H9 (cell line): ENCODE results near the gene MPP7. TPM values are rescaled to one million over a fixed set of nuclear protein-coding genes. Genes with fewer than 3 reads are reported as not detected.

Source experiments
- DNase-seq: peaks from one replicate; pipeline ENCODE4 v3.0.0-alpha.2; 2017
- H2AFZ ChIP-seq: one replicate; pipeline ENCODE4 v1.6.1; 2013; ENCODE audit warnings: mild to moderate bottlenecking, low read length, control low read depth, moderate library complexity
- H2AK5ac ChIP-seq: 2 replicates; pipeline ENCODE4 v1.6.1; 2013; ENCODE audit warnings: low read length, control low read depth, mixed read lengths; ENCODE audit not compliant: insufficient read length
- H2BK120ac ChIP-seq: one replicate; pipeline ENCODE4 v1.6.1; 2013; ENCODE audit warnings: low read depth, mild to moderate bottlenecking, low read length, control low read depth, inconsistent platforms; ENCODE audit not compliant: poor library complexity, severe bottlenecking
- H2BK12ac ChIP-seq: 2 replicates; pipeline ENCODE4 v1.6.1; 2013; ENCODE audit warnings: low read length, control low read depth, mixed read lengths, low read depth; ENCODE audit not compliant: insufficient read length
- H2BK15ac ChIP-seq: 2 replicates; pipeline ENCODE4 v1.6.1; 2013; ENCODE audit warnings: low read depth, low read length, control low read depth
- H2BK20ac ChIP-seq: one replicate; pipeline ENCODE4 v1.6.1; 2013; ENCODE audit warnings: low read depth, mild to moderate bottlenecking, low read length, control low read depth, inconsistent platforms; ENCODE audit not compliant: poor library complexity, severe bottlenecking
- H2BK5ac ChIP-seq: 2 replicates; pipeline ENCODE4 v1.6.1; 2013; ENCODE audit warnings: low read length, control low read depth, mixed read lengths; ENCODE audit not compliant: insufficient read length
- H3K14ac ChIP-seq: 2 replicates; pipeline ENCODE4 v1.6.1; 2013; ENCODE audit warnings: low read length, control low read depth; ENCODE audit not compliant: insufficient read depth
- H3K18ac ChIP-seq: 2 replicates; pipeline ENCODE4 v1.6.1; 2013; ENCODE audit warnings: low read depth, mild to moderate bottlenecking, mixed read lengths, low read length, control low read depth; ENCODE audit not compliant: insufficient read length
- H3K23ac ChIP-seq: 2 replicates; pipeline ENCODE4 v1.6.1; 2013; ENCODE audit warnings: low read length, control low read depth, mixed read lengths, low read depth; ENCODE audit not compliant: insufficient read length
- H3K23me2 ChIP-seq: 2 replicates; pipeline ENCODE4 v1.6.1; 2013; ENCODE audit warnings: low read depth, mild to moderate bottlenecking, mixed read lengths, low read length, control low read depth; ENCODE audit not compliant: insufficient read length, poor library complexity, severe bottlenecking
- H3K27ac ChIP-seq: 2 replicates; pipeline ENCODE4 v1.5.1; 2013; ENCODE audit warnings: low read length, control low read depth, mixed read lengths, low read depth; ENCODE audit not compliant: insufficient read length
- H3K27me3 ChIP-seq: 2 replicates; pipeline ENCODE4 v1.6.1; 2013; ENCODE audit warnings: low read length, control low read depth, inconsistent platforms; ENCODE audit not compliant: insufficient read depth
- H3K4ac ChIP-seq: 2 replicates; pipeline ENCODE4 v1.6.1; 2013; ENCODE audit warnings: low read depth, mild to moderate bottlenecking, control low read depth, inconsistent platforms, low read length, moderate library complexity
- H3K4me1 ChIP-seq: 2 replicates; pipeline ENCODE4 v1.6.1; 2013; ENCODE audit warnings: low read length, control low read depth, inconsistent platforms; ENCODE audit not compliant: insufficient read depth
- H3K4me2 ChIP-seq: 2 replicates; pipeline ENCODE4 v1.6.1; 2013; ENCODE audit warnings: low read length, control low read depth, mixed read lengths; ENCODE audit not compliant: insufficient read length, insufficient read depth
- H3K56ac ChIP-seq: 2 replicates; pipeline ENCODE4 v1.6.1; 2013; ENCODE audit warnings: low read depth, mild to moderate bottlenecking, mixed read lengths, low read length, control low read depth; ENCODE audit not compliant: insufficient read length
- H3K79me1 ChIP-seq: 2 replicates; pipeline ENCODE4 v1.6.1; 2013; ENCODE audit warnings: low read depth, mild to moderate bottlenecking, moderate library complexity, low read length, control low read depth, inconsistent platforms; ENCODE audit not compliant: insufficient read depth, poor library complexity, severe bottlenecking
- H3K79me2 ChIP-seq: 2 replicates; pipeline ENCODE4 v1.6.1; 2013; ENCODE audit warnings: low read length, control low read depth, inconsistent platforms; ENCODE audit not compliant: insufficient read depth
- H3K9ac ChIP-seq: 2 replicates; pipeline ENCODE4 v1.6.1; 2013; ENCODE audit warnings: low read length, control low read depth, mixed read lengths; ENCODE audit not compliant: insufficient read length; ENCODE audit errors: extremely low read depth
- H3K9me3 ChIP-seq: one replicate; pipeline ENCODE4 v1.6.1; 2013; ENCODE audit warnings: low read depth, low read length, inconsistent platforms; ENCODE audit not compliant: control insufficient read depth
- H3T11ph ChIP-seq: one replicate; pipeline ENCODE4 v1.6.1; 2013; ENCODE audit warnings: mild to moderate bottlenecking, low read length, control low read depth, inconsistent platforms
- H4K20me1 ChIP-seq: one replicate; pipeline ENCODE4 v1.6.1; 2013; ENCODE audit not compliant: control insufficient read depth, insufficient read length, insufficient read depth
- H4K5ac ChIP-seq: 2 replicates; pipeline ENCODE4 v1.6.1; 2013; ENCODE audit warnings: low read depth, mild to moderate bottlenecking, mixed read lengths, low read length, control low read depth; ENCODE audit not compliant: insufficient read length
- H4K8ac ChIP-seq: replicated peaks from 2 replicates; pipeline ENCODE4 v1.6.1; 2013; ENCODE audit warnings: low read length, control low read depth, mixed read lengths, low read depth; ENCODE audit not compliant: insufficient read length
- H4K91ac ChIP-seq: 2 replicates; pipeline ENCODE4 v1.6.1; 2013; ENCODE audit warnings: low read depth, mild to moderate bottlenecking, moderate library complexity, mixed read lengths, low read length, control low read depth; ENCODE audit not compliant: insufficient read length
- H3K27ac Mint-ChIP-seq, 3 experiments: 2 replicates in 2 of 3; 3 replicates in 1 of 3; pipeline ENCODE4 v1.8.0; 2020 to 2021; ENCODE audit warnings: mixed read lengths in 3 of 3, mild to moderate bottlenecking in 1 of 3, moderate library complexity in 1 of 3
- H3K27me3 Mint-ChIP-seq: 2 replicates; pipeline ENCODE4 v1.8.0; 2021; ENCODE audit warnings: low read depth, mild to moderate bottlenecking, moderate library complexity, mixed read lengths
- H3K36me3 Mint-ChIP-seq, 3 experiments: 2 replicates in 2 of 3; 3 replicates in 1 of 3; pipeline ENCODE4 v1.8.0; 2020 to 2021; ENCODE audit warnings: low read depth in 3 of 3, mixed read lengths in 3 of 3; ENCODE audit not compliant: insufficient read depth in 1 of 3
- H3K4me1 Mint-ChIP-seq, 2 experiments: 2 replicates each; pipeline ENCODE4 v1.8.0; 2020; ENCODE audit warnings: mixed read lengths in 2 of 2
- H3K4me3 Mint-ChIP-seq, 2 experiments: 2 replicates in 1 of 2; 3 replicates in 1 of 2; pipeline ENCODE4 v1.8.0; 2020 to 2021; ENCODE audit warnings: mild to moderate bottlenecking in 2 of 2, mixed read lengths in 2 of 2, moderate library complexity in 1 of 2
- H3K9me3 Mint-ChIP-seq, 2 experiments: 2 replicates in 1 of 2; 3 replicates in 1 of 2; pipeline ENCODE4 v1.8.0; 2020; ENCODE audit warnings: mild to moderate bottlenecking in 2 of 2, mixed read lengths in 2 of 2, moderate library complexity in 1 of 2
- WGBS: extraction: QIAGEN DNeasy Blood & Tissue Kit; methylation state at CpG from one replicate; pipeline ENCODE4 v1.1.7; 2013; ENCODE audit warnings: missing lambda C conversion rate, low lambda C conversion rate, mixed read lengths; ENCODE audit not compliant: insufficient read length; ENCODE audit errors: extremely low coverage; 5-methylcytosine and 5-hydroxymethylcytosine counted together
- total RNA-seq: library from RNA; stranded (reverse); gene quantifications from 2 replicates; pipeline ENCODE4 v1.2.1, GENCODE V29; 2021
- TF ChIP-seq, protein P1 (sequence below): fragments of 200-600 bp; sonication (generic); conservative IDR thresholded peaks from 3 replicates; pipeline ENCODE4 v1.8.0; 2021; ENCODE audit warnings: antibody characterized with exemption, mild to moderate bottlenecking

The MPP7 gene
- total RNA-seq, 1 experiment from 2014 or later, result 6.9 TPM

DNA sequence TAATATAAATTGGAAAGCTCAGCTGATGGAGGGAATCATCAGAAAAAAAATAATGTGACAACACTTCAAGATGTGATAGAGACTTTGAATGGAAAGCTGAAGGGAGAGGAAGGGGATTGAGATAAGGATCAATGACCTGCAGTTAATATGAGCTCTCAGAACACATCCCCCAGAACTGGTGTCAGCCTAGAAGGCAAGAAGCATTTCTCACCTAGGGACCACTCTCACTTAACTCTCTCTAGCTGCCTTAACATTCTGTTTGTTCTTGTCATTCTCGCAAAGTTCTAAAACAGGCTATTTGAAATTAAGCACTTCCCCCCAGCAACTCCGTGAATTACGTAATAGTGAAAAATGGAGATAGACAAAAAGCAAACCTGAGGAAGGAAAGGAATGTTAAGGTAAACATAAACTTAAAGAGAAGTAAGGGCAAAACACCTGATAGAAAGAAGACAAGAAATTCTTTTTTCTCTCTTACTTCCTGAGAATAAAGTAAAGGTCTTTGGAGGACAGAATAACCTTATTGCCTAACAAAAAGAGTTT is 1.2 kb upstream of the MPP7 start:
- H3K79me2 ChIP-seq, result no peaks in the 10 kb centered on the region
- Mint-ChIP-seq H3K9me3 (no peaks in the 10 kb centered on the region), H3K4me1 (peaks cover 16 to 19% of the 10 kb centered on the region in 2 experiments), H3K27ac (no peak overlapping the region), H3K36me3 (no peaks in the 10 kb centered on the region; a peak in 1 of 7 replicates), H3K27me3 (peaks cover 54% of the 10 kb centered on the region), H3K4me3 (peak overlapping the region; percentile 3 to 28; a peak in 4 of 5 replicates)
- TF ChIP-seq, protein P1, sequence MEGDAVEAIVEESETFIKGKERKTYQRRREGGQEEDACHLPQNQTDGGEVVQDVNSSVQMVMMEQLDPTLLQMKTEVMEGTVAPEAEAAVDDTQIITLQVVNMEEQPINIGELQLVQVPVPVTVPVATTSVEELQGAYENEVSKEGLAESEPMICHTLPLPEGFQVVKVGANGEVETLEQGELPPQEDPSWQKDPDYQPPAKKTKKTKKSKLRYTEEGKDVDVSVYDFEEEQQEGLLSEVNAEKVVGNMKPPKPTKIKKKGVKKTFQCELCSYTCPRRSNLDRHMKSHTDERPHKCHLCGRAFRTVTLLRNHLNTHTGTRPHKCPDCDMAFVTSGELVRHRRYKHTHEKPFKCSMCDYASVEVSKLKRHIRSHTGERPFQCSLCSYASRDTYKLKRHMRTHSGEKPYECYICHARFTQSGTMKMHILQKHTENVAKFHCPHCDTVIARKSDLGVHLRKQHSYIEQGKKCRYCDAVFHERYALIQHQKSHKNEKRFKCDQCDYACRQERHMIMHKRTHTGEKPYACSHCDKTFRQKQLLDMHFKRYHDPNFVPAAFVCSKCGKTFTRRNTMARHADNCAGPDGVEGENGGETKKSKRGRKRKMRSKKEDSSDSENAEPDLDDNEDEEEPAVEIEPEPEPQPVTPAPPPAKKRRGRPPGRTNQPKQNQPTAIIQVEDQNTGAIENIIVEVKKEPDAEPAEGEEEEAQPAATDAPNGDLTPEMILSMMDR, result no peak
- peaks cover 6% of the 10 kb centered on the region for H3K23me2 ChIP-seq
- H3K18ac ChIP-seq, result no peak overlapping the region
- no peak overlapping the region for H2AK5ac ChIP-seq
- H4K20me1 ChIP-seq, result no peaks in the 10 kb centered on the region
- no peak overlapping the region for H4K5ac ChIP-seq
- H3K79me1 ChIP-seq, result no peaks in the 10 kb centered on the region
- H2BK5ac ChIP-seq, result no peak overlapping the region
- H3K4me1 ChIP-seq, result no peaks in the 10 kb centered on the region
- H3K27ac ChIP-seq, result no peak overlapping the region
- H3T11ph ChIP-seq, result no peak overlapping the region
- H2BK120ac ChIP-seq, result no peak overlapping the region
- no peaks in the 10 kb centered on the region for H3K9me3 ChIP-seq
- no peak overlapping the region for H3K4ac ChIP-seq
- no peaks in the 10 kb centered on the region for H3K27me3 ChIP-seq
- no peak overlapping the region for H3K56ac ChIP-seq
- H4K91ac ChIP-seq, result no peak overlapping the region
- no peak overlapping the region for H3K23ac ChIP-seq
- no CpG with 5 or more reads among the region's 3 CpGs for WGBS
- peak overlapping the region; percentile 70 for H3K4me2 ChIP-seq
- no peak overlapping the region for H2BK20ac ChIP-seq
- no peak overlapping the region for H2BK15ac ChIP-seq
- no peak overlapping the region for H2BK12ac ChIP-seq
- H2AFZ ChIP-seq, result no peak overlapping the region
- H4K8ac ChIP-seq, result no peak overlapping the region
- H3K14ac ChIP-seq, result no peak overlapping the region
- no peak for DNase-seq
- H3K9ac ChIP-seq, result no peak overlapping the region
